CD14-positive monocyte (primary cell): ENCODE measurements around the gene ANKRD44. TPM values are rescaled to one million over a fixed set of nuclear protein-coding genes. Genes with fewer than 3 reads are reported as not detected.

Experiments used
- DNase-seq, 3 donors: peaks; one replicate each; pipeline ENCODE4 v3.0.0-alpha.2; 2011 to 2022
- H2AFZ ChIP-seq: 2 replicates; pipeline ENCODE4 v1.6.0; 2012; ENCODE audit warnings: mild to moderate bottlenecking, low read depth, low read length, inconsistent platforms; ENCODE audit not compliant: insufficient read depth, poor library complexity, severe bottlenecking
- H3K27ac ChIP-seq, 2 donors: 1 replicate in 1 of 2; 2 replicates in 1 of 2; pipeline ENCODE4 v1.5.1; 2012 to 2013; ENCODE audit warnings: low read length in 2 of 2, control low read depth in 1 of 2, inconsistent platforms in 1 of 2, low read depth in 1 of 2, mild to moderate bottlenecking in 1 of 2
- H3K27me3 ChIP-seq, 2 donors: one replicate each; pipeline versions ENCODE4 v1.6.0 to v1.6.1; 2011 to 2013; ENCODE audit warnings: low read length in 2 of 2; ENCODE audit not compliant: control insufficient read depth in 2 of 2, insufficient read depth in 2 of 2
- H3K36me3 ChIP-seq, 2 donors: replicated peaks in 1 of 2; 1 replicate in 1 of 2; 2 replicates in 1 of 2; pipeline versions ENCODE4 v1.5.1 to v1.6.1; 2012 to 2013; ENCODE audit warnings: low read length in 2 of 2, control low read depth in 1 of 2, inconsistent platforms in 1 of 2, mild to moderate bottlenecking in 1 of 2; ENCODE audit not compliant: insufficient read depth in 2 of 2, control insufficient read depth in 1 of 2
- H3K4me1 ChIP-seq, 2 donors: 1 replicate in 1 of 2; 2 replicates in 1 of 2; pipeline versions ENCODE4 v1.5.1 to v1.6.1; 2012 to 2013; ENCODE audit warnings: low read length in 2 of 2, control low read depth in 1 of 2, inconsistent platforms in 1 of 2, mild to moderate bottlenecking in 1 of 2, moderate library complexity in 1 of 2; ENCODE audit not compliant: insufficient read depth in 2 of 2, control insufficient read depth in 1 of 2
- H3K4me2 ChIP-seq: replicated peaks from 2 replicates; pipeline ENCODE3; 2012; ENCODE audit warnings: low read length, moderate library complexity, mild to moderate bottlenecking; ENCODE audit not compliant: poor library complexity, severe bottlenecking; ENCODE audit errors: extremely low read depth
- H3K4me3 ChIP-seq, 3 experiments: fragments of 200-600 bp in 1 of 3; sonication (generic) in 1 of 3; replicated peaks in 1 of 3; 1 replicate in 2 of 3; 2 replicates in 1 of 3; pipeline ENCODE4 v1.5.1; 2011 to 2013; ENCODE audit warnings: low read length in 3 of 3, mild to moderate bottlenecking in 3 of 3, control low read depth in 2 of 3, low read depth in 2 of 3, inconsistent platforms in 1 of 3, moderate library complexity in 1 of 3
- H3K79me2 ChIP-seq: 2 replicates; pipeline ENCODE4 v1.6.0; 2012; ENCODE audit warnings: mild to moderate bottlenecking, control low read depth, inconsistent platforms, low read length, moderate library complexity; ENCODE audit not compliant: insufficient read depth
- H3K9ac ChIP-seq: 2 replicates; pipeline ENCODE4 v1.6.0; 2017; ENCODE audit warnings: low read length, mild to moderate bottlenecking; ENCODE audit not compliant: insufficient read depth, poor library complexity, severe bottlenecking
- H3K9me3 ChIP-seq, 2 donors: replicated peaks in 1 of 2; 1 replicate in 1 of 2; 2 replicates in 1 of 2; pipeline versions ENCODE4 v1.5.1 to v1.6.1; 2012 to 2013; ENCODE audit warnings: low read length in 2 of 2, control low read depth in 1 of 2; ENCODE audit not compliant: control insufficient read depth in 1 of 2, insufficient read depth in 1 of 2
- H4K20me1 ChIP-seq: 2 replicates; pipeline ENCODE4 v1.6.0; 2012; ENCODE audit warnings: mild to moderate bottlenecking, low read length, control low read depth, moderate library complexity; ENCODE audit not compliant: insufficient read depth
- H3K27ac Mint-ChIP-seq, 7 donors: one replicate each; pipeline ENCODE4 v1.8.0; 2020; ENCODE audit warnings: mild to moderate bottlenecking in 7 of 7, mixed read lengths in 7 of 7, moderate library complexity in 6 of 7, inconsistent platforms in 2 of 7
- H3K27me3 Mint-ChIP-seq, 3 donors: one replicate each; pipeline ENCODE4 v1.8.0; 2021 to 2022; ENCODE audit warnings: low read depth in 3 of 3, mild to moderate bottlenecking in 3 of 3, mixed read lengths in 3 of 3, moderate library complexity in 3 of 3, inconsistent platforms in 1 of 3
- H3K36me3 Mint-ChIP-seq, 2 donors: one replicate each; pipeline ENCODE4 v1.8.0; 2020; ENCODE audit warnings: mixed read lengths in 2 of 2, inconsistent platforms in 1 of 2, mild to moderate bottlenecking in 1 of 2
- H3K4me1 Mint-ChIP-seq: one replicate; pipeline ENCODE4 v1.8.0; 2020; ENCODE audit warnings: mild to moderate bottlenecking, mixed read lengths
- H3K4me3 Mint-ChIP-seq, 2 donors: one replicate each; pipeline ENCODE4 v1.8.0; 2020; ENCODE audit warnings: mild to moderate bottlenecking in 2 of 2, mixed read lengths in 2 of 2, moderate library complexity in 1 of 2
- H3K9me3 Mint-ChIP-seq, 7 donors: one replicate each; pipeline ENCODE4 v1.8.0; 2020 to 2022; ENCODE audit warnings: mixed read lengths in 7 of 7, mild to moderate bottlenecking in 6 of 7, moderate library complexity in 6 of 7, inconsistent platforms in 2 of 7
- WGBS: methylation state at CpG from one replicate; pipeline ENCODE4 v1.1.5; 2013; ENCODE audit warnings: missing lambda C conversion rate; ENCODE audit not compliant: insufficient coverage; 5-methylcytosine and 5-hydroxymethylcytosine counted together
- intact Hi-C, 2 donors: fragments of 100-400 bp; cut with micrococcal nuclease; formaldehyde crosslinking; loops; one replicate each; pipeline versions ENCODE4 v1.15.0 to v1.15.1; 2023
- polyA plus RNA-seq, 3 donors: library from polyadenylated mRNA; depleted of rRNA in 1 of 3; unstranded in 2 of 3; stranded (reverse) in 1 of 3; fragments of 300-500 nt in 2 of 3; fragments of >200 nt in 1 of 3; fragmentation: Illumina TruSeq in 2 of 3; gene quantifications; 1 replicate in 2 of 3; 2 replicates in 1 of 3; pipeline ENCODE4 v1.2.3, GENCODE V29; 2012 to 2021
- TF ChIP-seq, protein P1 (sequence below): fragments of 200-600 bp; IDR thresholded peaks from one replicate; pipeline ENCODE4 v1.8.0; 2022; ENCODE audit warnings: antibody characterized with exemption, mild to moderate bottlenecking

The ANKRD44 gene
- polyA plus RNA-seq, 3 donors: 55.7 to 91.9 (median 64.9) TPM

DNA sequence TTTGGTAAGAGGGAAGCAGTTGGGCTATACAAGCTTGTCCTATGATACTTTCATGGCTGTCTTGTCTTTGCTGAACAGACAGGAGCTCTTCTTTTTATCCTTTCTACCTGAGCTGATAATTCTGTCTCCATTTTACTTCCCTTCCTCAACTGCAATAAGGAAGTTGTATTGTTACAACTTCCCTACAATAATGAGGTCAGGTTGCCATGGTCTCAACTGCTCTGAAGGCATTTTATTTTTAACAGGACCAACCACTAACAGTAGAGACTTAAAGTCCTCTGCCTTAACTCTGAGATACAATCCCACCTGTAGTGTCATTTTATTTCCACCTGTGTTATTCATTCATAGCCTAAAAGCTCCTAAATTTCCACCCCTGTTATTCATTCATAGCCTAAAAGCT lies 265.5 kb downstream of the ANKRD44 start:
- no peak overlapping the region for H2AFZ ChIP-seq
- no peak overlapping the region for H3K4me3 ChIP-seq
- no peaks in the 10 kb centered on the region for H3K9me3 ChIP-seq
- H3K79me2 ChIP-seq: no peaks in the 10 kb centered on the region
- H3K9ac ChIP-seq: no peak overlapping the region
- no peaks in the 10 kb centered on the region for H3K27me3 ChIP-seq
- intact Hi-C loops: no loop called here
- TF ChIP-seq, protein P1, sequence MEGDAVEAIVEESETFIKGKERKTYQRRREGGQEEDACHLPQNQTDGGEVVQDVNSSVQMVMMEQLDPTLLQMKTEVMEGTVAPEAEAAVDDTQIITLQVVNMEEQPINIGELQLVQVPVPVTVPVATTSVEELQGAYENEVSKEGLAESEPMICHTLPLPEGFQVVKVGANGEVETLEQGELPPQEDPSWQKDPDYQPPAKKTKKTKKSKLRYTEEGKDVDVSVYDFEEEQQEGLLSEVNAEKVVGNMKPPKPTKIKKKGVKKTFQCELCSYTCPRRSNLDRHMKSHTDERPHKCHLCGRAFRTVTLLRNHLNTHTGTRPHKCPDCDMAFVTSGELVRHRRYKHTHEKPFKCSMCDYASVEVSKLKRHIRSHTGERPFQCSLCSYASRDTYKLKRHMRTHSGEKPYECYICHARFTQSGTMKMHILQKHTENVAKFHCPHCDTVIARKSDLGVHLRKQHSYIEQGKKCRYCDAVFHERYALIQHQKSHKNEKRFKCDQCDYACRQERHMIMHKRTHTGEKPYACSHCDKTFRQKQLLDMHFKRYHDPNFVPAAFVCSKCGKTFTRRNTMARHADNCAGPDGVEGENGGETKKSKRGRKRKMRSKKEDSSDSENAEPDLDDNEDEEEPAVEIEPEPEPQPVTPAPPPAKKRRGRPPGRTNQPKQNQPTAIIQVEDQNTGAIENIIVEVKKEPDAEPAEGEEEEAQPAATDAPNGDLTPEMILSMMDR: no peak
- DNase-seq: peak in 2 of 3 donors; percentile 6 to 8
- no peak overlapping the region for H3K4me2 ChIP-seq
- peak overlapping the region in 4 of 7 donors; percentile 38 to 70 (median 59) for H3K27ac Mint-ChIP-seq
- H3K27me3 Mint-ChIP-seq: no peaks in the 10 kb centered on the region
- peaks cover 19 to 54% of the 10 kb centered on the region in 2 donors for H3K36me3 ChIP-seq
- H3K9me3 Mint-ChIP-seq: peaks cover 0 to 4% (median 2%) of the 10 kb centered on the region in 7 donors
- peaks cover 40% of the 10 kb centered on the region for H4K20me1 ChIP-seq
- H3K27ac ChIP-seq: peak overlapping the region in 1 of 2 donors; percentile 43
- peaks cover 43 to 56% of the 10 kb centered on the region in 2 donors for H3K36me3 Mint-ChIP-seq
- no peak overlapping the region for H3K4me3 Mint-ChIP-seq
- no peaks in the 10 kb centered on the region for H3K4me1 ChIP-seq
- peaks cover 8% of the 10 kb centered on the region for H3K4me1 Mint-ChIP-seq

DNA sequence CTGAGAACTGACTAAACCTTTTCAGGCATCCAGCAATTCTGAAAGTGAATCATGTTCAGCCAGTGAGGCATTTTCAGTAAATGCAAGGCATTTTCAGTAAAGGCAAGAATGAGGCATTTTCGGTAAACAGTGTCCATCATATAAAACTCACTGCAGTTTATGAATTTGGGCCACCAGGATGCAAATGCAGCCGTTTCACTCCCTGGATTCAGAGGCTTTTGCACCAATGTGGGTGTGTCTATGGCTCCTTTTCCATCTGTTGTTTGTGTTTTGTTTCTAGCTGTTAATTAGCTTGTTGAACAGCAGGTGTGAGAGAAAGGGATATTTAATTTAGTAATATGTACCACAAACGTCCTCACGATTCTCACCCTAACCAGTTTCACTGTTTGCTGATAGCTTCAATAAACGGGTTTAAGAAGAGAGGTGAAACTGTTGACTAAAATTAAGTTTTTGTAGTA lies 267.8 kb downstream of the ANKRD44 start:
- no peak overlapping the region for H3K4me2 ChIP-seq
- Mint-ChIP-seq H3K4me1 (peaks cover 8% of the 10 kb centered on the region), H3K27me3 (no peaks in the 10 kb centered on the region), H3K36me3 (peaks cover 41 to 61% of the 10 kb centered on the region in 2 donors), H3K9me3 (no peaks in the 10 kb centered on the region), H3K27ac (no peak overlapping the region), H3K4me3 (no peak overlapping the region)
- no peak overlapping the region for H3K9ac ChIP-seq
- H3K9me3 ChIP-seq: no peaks in the 10 kb centered on the region
- H3K79me2 ChIP-seq: no peaks in the 10 kb centered on the region
- no peaks in the 10 kb centered on the region for H3K27me3 ChIP-seq
- H2AFZ ChIP-seq: no peak overlapping the region
- no peak for DNase-seq
- TF ChIP-seq, protein P1: no peak
- intact Hi-C loops: no loop called here
- no peak overlapping the region for H3K27ac ChIP-seq
- H3K36me3 ChIP-seq: peaks cover 33 to 63% of the 10 kb centered on the region in 2 donors
- WGBS: 100% methylated on average over 1 of the region's 5 CpGs
- H3K4me1 ChIP-seq: no peaks in the 10 kb centered on the region
- no peak overlapping the region for H3K4me3 ChIP-seq
- H4K20me1 ChIP-seq: peaks cover 57% of the 10 kb centered on the region
